HUDEP-2 (cell line): ENCODE results near the gene TRIP12.
A peak's percentile ranks its signal among the peaks of the same experiment; 100 is the strongest.
"Not testable (repeated sequence)": the region's sequence is repeated elsewhere in the genome, so short reads cannot be mapped to it uniquely, and the experiment has no call there.

Experiments
- DNase-seq, 76 experiments: peaks; one replicate each; lab custom pipeline; 2025; ENCODE audit not compliant: unreplicated experiment in 76 of 76; lab: John Stamatoyannopoulos, UW

Gene TRIP12

DNA sequence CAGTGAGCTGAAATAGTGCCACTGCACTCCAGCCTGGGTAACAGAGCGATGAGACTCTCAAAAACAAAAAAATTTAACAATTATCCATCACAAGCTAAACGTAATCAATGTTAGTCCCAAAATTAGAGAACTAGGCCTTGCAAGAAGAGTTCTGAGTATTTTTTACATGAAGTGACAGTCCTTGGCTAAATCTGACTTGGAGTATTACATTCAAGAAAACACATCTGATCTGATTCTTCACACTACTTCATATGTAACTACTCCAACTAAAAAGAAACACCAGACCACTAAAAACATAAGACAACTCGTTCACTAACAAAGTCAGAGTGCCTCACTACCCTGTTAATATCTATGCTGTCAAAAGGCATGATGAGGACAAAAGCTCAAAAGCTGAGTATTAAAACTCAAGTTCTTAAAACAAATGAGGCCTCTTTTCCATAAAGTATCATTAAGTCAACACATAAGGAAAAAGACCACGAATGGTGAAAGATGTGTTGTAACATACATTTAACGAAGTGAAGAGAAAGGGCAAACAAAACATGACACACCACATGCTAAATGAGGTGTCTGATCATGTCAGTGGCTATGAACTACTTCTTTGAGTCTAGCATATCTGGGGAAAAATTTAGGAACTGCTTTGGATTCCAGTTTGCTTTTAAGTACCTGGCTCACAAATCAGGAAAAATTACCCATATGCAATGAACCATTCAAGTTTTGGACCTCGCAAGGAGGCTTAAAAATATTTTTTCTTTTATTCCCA is 42.4 kb downstream of the TRIP12 start:
- DNase-seq, result no peak

GRCh38 chr2:229875549-229875948 is 46.3 kb downstream of the TRIP12 start:
- no peak for DNase-seq

- DNase-seq, result no peak
These were observed 47.2 kb downstream of the TRIP12 start for GRCh38 chr2:229874647-229875046.

GRCh38 chr2:229873123-229873581 is 48.7 kb downstream of the TRIP12 start:
- DNase-seq, result peak in 1 of 76 experiments; percentile 6

DNA sequence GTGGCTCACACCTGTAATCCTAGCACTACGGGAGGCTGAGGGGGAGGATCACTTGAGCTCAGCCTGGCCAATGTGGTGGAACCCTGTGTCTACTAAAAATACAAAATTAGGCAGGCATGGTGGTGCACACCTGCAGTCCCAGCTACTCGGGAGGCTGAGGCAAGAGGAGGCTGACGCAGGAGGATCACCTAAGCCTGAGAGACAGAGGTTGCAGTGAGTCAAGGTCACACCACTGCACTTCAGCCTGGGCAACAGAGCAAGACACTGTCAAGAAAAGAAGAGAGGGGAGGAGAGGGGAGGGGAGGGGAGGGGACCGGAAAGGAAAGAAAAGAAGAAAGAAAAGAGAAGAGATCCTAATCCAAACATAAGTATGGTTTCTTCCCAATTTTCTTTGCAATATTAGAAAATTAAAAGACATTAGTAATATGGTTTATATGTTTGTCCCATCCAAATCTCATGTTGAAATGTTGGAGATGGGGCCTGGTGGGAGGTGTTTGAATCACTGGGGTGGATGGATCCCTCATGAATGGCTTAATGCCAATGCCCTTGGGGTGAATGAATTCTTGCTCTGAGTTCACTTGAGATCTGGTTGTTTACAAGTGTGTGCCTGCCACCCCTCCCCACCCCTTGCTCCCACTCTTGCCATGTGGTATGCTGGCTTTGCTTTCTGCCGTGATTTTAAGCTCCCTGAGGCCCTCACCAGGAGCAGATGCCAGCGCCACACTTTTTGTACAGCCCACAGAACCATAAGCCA is 50.7 kb downstream of the TRIP12 start:
- DNase-seq, result no peak

DNA sequence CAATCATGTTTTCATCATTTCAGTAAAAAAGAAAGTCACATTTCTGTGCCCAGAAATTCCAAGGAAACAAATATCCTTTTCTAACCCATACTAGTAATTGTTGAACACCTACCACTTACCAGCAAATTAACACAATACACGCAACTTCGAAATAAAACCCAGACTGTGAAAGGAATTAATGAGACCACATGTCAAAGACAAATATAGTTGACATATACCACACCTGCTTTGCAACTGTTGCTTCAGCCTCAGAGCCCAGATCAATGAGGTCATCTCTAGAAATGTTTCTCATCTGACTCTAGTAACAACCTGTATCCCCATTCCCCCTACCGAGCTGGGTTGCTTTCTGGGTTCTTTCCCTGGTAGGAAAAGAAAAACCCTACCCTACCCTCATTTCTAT is 52.6 kb downstream of the TRIP12 start:
- no peak for DNase-seq

- no peak for DNase-seq
These were observed 53.0 kb downstream of the TRIP12 start for GRCh38 chr2:229868794-229869193.

DNA sequence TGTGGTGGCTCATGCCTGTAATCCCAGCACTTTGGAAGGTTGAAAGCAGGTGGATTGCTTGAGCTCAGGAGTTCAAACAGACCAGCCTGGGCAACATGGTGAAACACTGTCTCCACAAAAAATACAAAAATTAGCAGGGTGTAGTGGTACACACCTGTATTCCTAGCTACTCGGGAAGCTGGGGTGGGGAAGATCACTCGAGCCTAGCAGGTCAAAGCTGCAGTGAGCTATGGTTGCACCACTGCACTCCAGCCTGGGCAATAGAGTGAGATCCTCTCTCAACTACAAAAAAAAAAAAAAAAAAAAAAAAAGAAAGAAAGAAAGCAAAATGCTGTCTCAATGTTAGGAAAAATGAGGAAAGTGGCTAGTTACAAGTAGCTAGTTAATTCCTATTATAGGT is 56.8 kb downstream of the TRIP12 start:
- no peak for DNase-seq

- no peak for DNase-seq
These were observed 60.4 kb downstream of the TRIP12 start for GRCh38 chr2:229861431-229861830.

- DNase-seq, result no peak
These were observed 61.5 kb downstream of the TRIP12 start for GRCh38 chr2:229860334-229860733.

DNA sequence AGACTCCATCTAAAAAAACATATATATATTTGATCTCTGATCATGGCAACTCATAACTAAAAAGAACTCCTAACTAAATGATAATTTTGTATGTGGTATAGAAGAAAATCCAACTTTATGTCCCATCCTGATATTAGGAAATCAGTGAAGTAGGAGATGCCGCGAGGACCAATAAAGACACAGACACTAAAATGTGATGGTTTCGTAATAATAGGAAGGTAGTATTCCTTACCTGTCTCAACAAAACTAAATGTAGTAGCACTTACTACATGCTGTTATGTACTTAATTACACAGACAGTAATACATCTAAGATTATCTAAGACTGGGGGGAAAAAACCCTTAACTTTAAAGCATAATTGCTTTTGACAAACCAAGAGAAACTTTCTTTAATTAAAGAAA is 63.5 kb downstream of the TRIP12 start:
- DNase-seq, result no peak

DNA sequence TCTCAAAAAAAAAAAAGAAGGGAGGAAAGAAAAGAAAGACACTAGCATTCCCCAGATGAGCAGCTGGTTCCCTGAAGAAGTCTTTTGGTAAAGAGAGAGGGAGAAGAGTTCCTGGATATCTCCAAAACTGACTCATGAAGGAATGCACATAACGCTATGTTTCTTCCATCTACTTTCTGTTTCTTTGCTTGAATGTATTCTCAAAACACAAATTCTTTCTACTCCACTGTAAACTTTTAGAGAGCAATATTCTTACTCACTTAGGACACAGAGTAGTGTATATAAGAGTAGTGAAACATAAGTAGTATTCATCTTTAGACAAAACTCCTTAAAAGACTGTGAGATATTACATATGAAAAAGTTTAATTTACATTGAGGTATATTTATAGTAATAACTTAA is 64.2 kb downstream of the TRIP12 start:
- DNase-seq, result no peak

- DNase-seq, result peak in 10 of 76 experiments; percentile 3 to 44 (median 17)
These were observed 65.4 kb downstream of the TRIP12 start for GRCh38 chr2:229856413-229856812.

DNA sequence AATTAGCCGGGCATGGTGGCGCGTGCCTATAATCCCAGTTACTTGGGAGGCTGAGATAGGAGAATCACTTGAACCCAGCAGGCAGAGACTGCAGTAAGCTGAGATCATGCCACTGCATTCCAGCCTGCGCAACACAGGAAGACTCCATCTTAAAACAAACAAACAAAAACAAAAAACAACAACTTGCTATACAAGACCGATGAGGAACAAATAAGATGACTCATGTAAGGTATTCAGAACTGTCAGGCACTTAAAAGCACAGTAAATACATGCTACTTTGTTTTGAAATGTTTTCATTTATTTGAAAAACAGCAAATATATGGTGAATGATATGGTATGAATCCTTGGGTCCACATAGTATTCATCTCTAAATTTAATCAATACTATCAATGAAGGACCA is 66.7 kb downstream of the TRIP12 start:
- no peak for DNase-seq

DNA sequence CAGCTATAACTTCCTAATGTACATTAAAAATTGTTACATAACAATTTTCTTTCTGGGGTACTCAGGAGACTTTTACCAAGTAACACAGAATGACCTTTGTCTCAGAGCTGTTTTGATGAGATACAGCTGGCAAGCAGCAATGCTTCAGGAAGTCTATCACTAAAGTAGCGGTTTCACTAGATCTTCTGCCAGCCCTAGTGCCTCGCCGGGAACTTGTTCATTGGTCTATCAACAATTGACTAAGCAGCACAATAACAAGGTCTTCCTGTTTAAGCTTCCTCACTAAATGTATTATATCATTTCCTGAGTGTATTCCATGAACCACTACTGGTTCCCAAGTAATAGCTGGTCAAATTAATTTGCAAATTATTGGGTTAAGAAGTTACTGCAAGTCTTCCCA is 69.2 kb downstream of the TRIP12 start:
- DNase-seq, result peak in 67 of 76 experiments; percentile 1 to 74 (median 32)

GRCh38 chr2:229851870-229852269 is 69.9 kb downstream of the TRIP12 start:
- peak in 26 of 76 experiments; percentile 2 to 69 (median 30) for DNase-seq

GRCh38 chr2:229850355-229851275 is 71.2 kb downstream of the TRIP12 start:
- DNase-seq, result not testable (repeated sequence)

DNA sequence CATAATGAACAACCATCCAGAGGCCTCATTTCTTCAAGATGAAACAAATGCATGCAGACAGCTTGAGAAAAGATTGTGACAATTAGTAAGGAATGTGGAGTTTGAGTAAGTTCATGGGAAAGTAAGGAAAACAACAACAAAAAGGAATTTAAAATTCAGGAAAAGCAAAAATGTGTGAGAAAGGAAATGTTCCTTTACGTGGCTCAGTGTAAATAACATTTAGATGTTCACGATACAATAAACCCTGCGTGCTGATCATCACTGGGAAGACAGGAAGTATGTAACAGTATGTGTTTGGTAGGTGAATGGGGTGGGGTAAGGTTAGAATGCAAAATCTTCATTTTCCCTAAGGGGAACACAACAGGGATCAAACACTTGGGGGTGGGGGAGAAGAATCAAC is 72.7 kb downstream of the TRIP12 start:
- no peak for DNase-seq

- no peak for DNase-seq
These were observed 78.2 kb downstream of the TRIP12 start for GRCh38 chr2:229843613-229844012.

GRCh38 chr2:229838729-229839128 is 83.1 kb downstream of the TRIP12 start:
- DNase-seq, result no peak

- no peak for DNase-seq
These were observed 85.0 kb downstream of the TRIP12 start for GRCh38 chr2:229836847-229837246.
